Memory B cell (primary cell): ENCODE data around the gene TRDMT1.

Experiments
- ATAC-seq: fragments of 150-1000 bp; cut with Tn5 transposase; 2 replicates; pipeline ENCODE4 v1.10.0; 2021; ENCODE audit warnings: low read depth, mild to moderate bottlenecking, moderate library complexity
- DNase-seq, 2 donors: peaks; one replicate each; pipeline ENCODE4 v3.0.0; 2022; ENCODE audit warnings: low spot score in 2 of 2
- H3K27ac Mint-ChIP-seq: one replicate; pipeline ENCODE4 v1.8.0; 2022; ENCODE audit warnings: mild to moderate bottlenecking, moderate library complexity, mixed read lengths
- H3K27me3 Mint-ChIP-seq: one replicate; pipeline ENCODE4 v1.8.0; 2022; ENCODE audit warnings: mixed read lengths
- H3K36me3 Mint-ChIP-seq: one replicate; pipeline ENCODE4 v1.8.0; 2022; ENCODE audit warnings: mild to moderate bottlenecking, mixed read lengths
- H3K4me1 Mint-ChIP-seq: one replicate; pipeline ENCODE4 v1.8.0; 2022; ENCODE audit warnings: mixed read lengths
- H3K4me3 Mint-ChIP-seq: one replicate; pipeline ENCODE4 v1.8.0; 2022; ENCODE audit warnings: mild to moderate bottlenecking, moderate library complexity, mixed read lengths
- H3K9me3 Mint-ChIP-seq: one replicate; pipeline ENCODE4 v1.8.0; 2022; ENCODE audit warnings: mixed read lengths

TRDMT1 gene

GRCh38 chr10:17161775-17162174 lies 39.7 kb downstream of the TRDMT1 start:
- ATAC-seq (no peak), DNase-seq (no peak)
- H3K27ac Mint-ChIP-seq: no peak overlapping the region
- no peak overlapping the region for H3K4me3 Mint-ChIP-seq
- H3K4me1 Mint-ChIP-seq: no peaks in the 10 kb centered on the region
- H3K27me3 Mint-ChIP-seq: no peaks in the 10 kb centered on the region
- H3K36me3 Mint-ChIP-seq: peaks cover 5% of the 10 kb centered on the region
- no peaks in the 10 kb centered on the region for H3K9me3 Mint-ChIP-seq

GRCh38 chr10:17157024-17157423 lies 44.4 kb downstream of the TRDMT1 start:
- no peak for ATAC-seq

GRCh38 chr10:17155826-17156225 lies 45.6 kb downstream of the TRDMT1 start:
- Mint-ChIP-seq H3K36me3 (peaks cover 15% of the 10 kb centered on the region), H3K27ac (no peak overlapping the region), H3K4me1 (no peaks in the 10 kb centered on the region), H3K27me3 (no peaks in the 10 kb centered on the region), H3K4me3 (no peak overlapping the region), H3K9me3 (no peaks in the 10 kb centered on the region)
- ATAC-seq: no peak
- no peak for DNase-seq

More at GRCh38 chr10:17157024-17157423, 44.4 kb downstream of the TRDMT1 start:
- H3K36me3 Mint-ChIP-seq: peaks cover 13% of the 10 kb centered on the region
- no peaks in the 10 kb centered on the region for H3K4me1 Mint-ChIP-seq
- H3K9me3 Mint-ChIP-seq: no peaks in the 10 kb centered on the region
- no peak for DNase-seq
- no peak overlapping the region for H3K27ac Mint-ChIP-seq
- H3K4me3 Mint-ChIP-seq: no peak overlapping the region
- no peaks in the 10 kb centered on the region for H3K27me3 Mint-ChIP-seq

- Mint-ChIP-seq H3K27ac (no peak overlapping the region), H3K4me3 (no peak overlapping the region), H3K36me3 (peaks cover 18% of the 10 kb centered on the region), H3K27me3 (no peaks in the 10 kb centered on the region), H3K9me3 (no peaks in the 10 kb centered on the region), H3K4me1 (no peaks in the 10 kb centered on the region)
- DNase-seq (no peak), ATAC-seq (no peak)
Observed at GRCh38 chr10:17154116-17154515, 47.4 kb downstream of the TRDMT1 start.

- ATAC-seq (no peak), DNase-seq (no peak)
- no peaks in the 10 kb centered on the region for H3K4me1 Mint-ChIP-seq
- H3K4me3 Mint-ChIP-seq: no peak overlapping the region
- peaks cover 18% of the 10 kb centered on the region for H3K36me3 Mint-ChIP-seq
- no peak overlapping the region for H3K27ac Mint-ChIP-seq
- no peaks in the 10 kb centered on the region for H3K9me3 Mint-ChIP-seq
- H3K27me3 Mint-ChIP-seq: no peaks in the 10 kb centered on the region
Observed at GRCh38 chr10:17153321-17153720, 48.2 kb downstream of the TRDMT1 start.

GRCh38 chr10:17151716-17152115 lies 49.8 kb downstream of the TRDMT1 start:
- ATAC-seq (no peak), DNase-seq (no peak)
- Mint-ChIP-seq H3K36me3 (peaks cover 28% of the 10 kb centered on the region), H3K9me3 (no peaks in the 10 kb centered on the region), H3K4me3 (no peak overlapping the region), H3K27ac (no peak overlapping the region), H3K27me3 (no peaks in the 10 kb centered on the region), H3K4me1 (no peaks in the 10 kb centered on the region)

GRCh38 chr10:17147884-17148489 lies 53.5 kb downstream of the TRDMT1 start:
- no peaks in the 10 kb centered on the region for H3K9me3 Mint-ChIP-seq
- no peak overlapping the region for H3K27ac Mint-ChIP-seq
- no peaks in the 10 kb centered on the region for H3K4me1 Mint-ChIP-seq
- no peak overlapping the region for H3K4me3 Mint-ChIP-seq
- DNase-seq (no peak), ATAC-seq (no peak)
- H3K27me3 Mint-ChIP-seq: no peaks in the 10 kb centered on the region
- peaks cover 20% of the 10 kb centered on the region for H3K36me3 Mint-ChIP-seq

- no peak overlapping the region for H3K4me3 Mint-ChIP-seq
- ATAC-seq (no peak), DNase-seq (no peak)
- H3K9me3 Mint-ChIP-seq: no peaks in the 10 kb centered on the region
- no peaks in the 10 kb centered on the region for H3K4me1 Mint-ChIP-seq
- peaks cover 14% of the 10 kb centered on the region for H3K36me3 Mint-ChIP-seq
- no peaks in the 10 kb centered on the region for H3K27me3 Mint-ChIP-seq
- no peak overlapping the region for H3K27ac Mint-ChIP-seq
Observed at GRCh38 chr10:17146892-17147291, 54.6 kb downstream of the TRDMT1 start.

- Mint-ChIP-seq H3K36me3 (peaks cover 12% of the 10 kb centered on the region), H3K4me1 (no peaks in the 10 kb centered on the region), H3K27ac (no peak overlapping the region), H3K4me3 (no peak overlapping the region), H3K9me3 (peaks cover 3% of the 10 kb centered on the region), H3K27me3 (no peaks in the 10 kb centered on the region)
- DNase-seq (no peak), ATAC-seq (no peak)
Observed at GRCh38 chr10:17145239-17145638, 56.2 kb downstream of the TRDMT1 start.

GRCh38 chr10:17144757-17145156 lies 56.7 kb downstream of the TRDMT1 start:
- no peak overlapping the region for H3K27ac Mint-ChIP-seq
- peaks cover 3% of the 10 kb centered on the region for H3K9me3 Mint-ChIP-seq
- no peak overlapping the region for H3K4me3 Mint-ChIP-seq
- ATAC-seq (no peak), DNase-seq (no peak)
- H3K27me3 Mint-ChIP-seq: no peaks in the 10 kb centered on the region
- H3K36me3 Mint-ChIP-seq: peaks cover 12% of the 10 kb centered on the region
- no peaks in the 10 kb centered on the region for H3K4me1 Mint-ChIP-seq

GRCh38 chr10:17144032-17144431 lies 57.4 kb downstream of the TRDMT1 start:
- Mint-ChIP-seq H3K27me3 (no peaks in the 10 kb centered on the region), H3K9me3 (peaks cover 3% of the 10 kb centered on the region), H3K36me3 (peaks cover 12% of the 10 kb centered on the region), H3K4me1 (no peaks in the 10 kb centered on the region), H3K4me3 (no peak overlapping the region), H3K27ac (no peak overlapping the region)
- DNase-seq (no peak), ATAC-seq (no peak)

- no peaks in the 10 kb centered on the region for H3K4me1 Mint-ChIP-seq
- no peaks in the 10 kb centered on the region for H3K27me3 Mint-ChIP-seq
- ATAC-seq (no peak), DNase-seq (no peak)
- peaks cover 11% of the 10 kb centered on the region for H3K36me3 Mint-ChIP-seq
- no peak overlapping the region for H3K27ac Mint-ChIP-seq
- H3K9me3 Mint-ChIP-seq: peaks cover 3% of the 10 kb centered on the region
- H3K4me3 Mint-ChIP-seq: no peak overlapping the region
Observed at GRCh38 chr10:17143055-17143690, 58.3 kb downstream of the TRDMT1 start.

GRCh38 chr10:17141504-17142229 lies 59.8 kb downstream of the TRDMT1 start:
- ATAC-seq: no peak
- Mint-ChIP-seq H3K9me3 (peaks cover 3% of the 10 kb centered on the region), H3K27me3 (no peaks in the 10 kb centered on the region), H3K36me3 (peaks cover 2% of the 10 kb centered on the region), H3K4me1 (no peaks in the 10 kb centered on the region), H3K4me3 (no peak overlapping the region), H3K27ac (no peak overlapping the region)
- DNase-seq: no peak

GRCh38 chr10:17140386-17140761 lies 61.1 kb downstream of the TRDMT1 start:
- Mint-ChIP-seq H3K36me3 (peaks cover 2% of the 10 kb centered on the region), H3K27me3 (no peaks in the 10 kb centered on the region), H3K9me3 (peaks cover 3% of the 10 kb centered on the region), H3K27ac (no peak overlapping the region), H3K4me1 (no peaks in the 10 kb centered on the region), H3K4me3 (no peak overlapping the region)
- ATAC-seq: no peak
- DNase-seq: no peak
